GM12892 (cell line): ENCODE data around the gene FZR1.

Source experiments
- POLR2A ChIP-seq: IDR thresholded peaks from 2 replicates; pipeline ENCODE4 v1.6.1; 2011; ENCODE audit warnings: low read depth, low read length, control low read depth
- POLR2AphosphoS5 ChIP-seq: IDR thresholded peaks from 2 replicates; pipeline ENCODE4 v1.6.1; 2011; ENCODE audit warnings: low read depth, low read length, control low read depth

DNA sequence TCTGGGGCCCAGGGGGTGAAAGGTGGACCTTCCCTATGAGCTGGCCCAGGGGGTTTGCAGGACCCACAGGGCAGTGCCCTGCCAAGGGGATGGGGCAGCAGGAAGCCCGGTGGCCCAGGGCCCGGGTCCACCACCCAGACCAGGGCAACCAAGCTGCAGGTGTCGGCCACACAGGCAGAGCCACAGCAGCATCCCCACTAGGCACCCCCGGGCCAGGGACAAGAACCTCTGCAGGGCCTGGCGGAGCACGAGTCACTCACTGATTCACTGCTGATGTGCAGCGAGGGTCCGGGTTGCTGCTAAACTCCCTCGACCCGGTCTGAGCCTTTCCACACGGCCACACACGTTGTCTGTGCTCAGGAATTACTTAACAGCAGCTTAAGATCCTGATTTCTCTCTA is 8.8 kb downstream of the FZR1 start:
- TF ChIP-seq POLR2A (no peak), POLR2AphosphoS5 (no peak)
